HG03060 (cell line): ENCODE measurements around the gene DHDDS.
A peak's percentile ranks its signal among the peaks of the same experiment; 100 is the strongest.

ENCODE experiments used
- ATAC-seq: cut with Tn5 transposase; IDR thresholded peaks from one replicate; pipeline ENCODE4 v1.9.1; 2021; ENCODE audit warnings: low read depth, moderate number of reproducible peaks; ENCODE audit not compliant: unreplicated experiment

Gene DHDDS

DNA sequence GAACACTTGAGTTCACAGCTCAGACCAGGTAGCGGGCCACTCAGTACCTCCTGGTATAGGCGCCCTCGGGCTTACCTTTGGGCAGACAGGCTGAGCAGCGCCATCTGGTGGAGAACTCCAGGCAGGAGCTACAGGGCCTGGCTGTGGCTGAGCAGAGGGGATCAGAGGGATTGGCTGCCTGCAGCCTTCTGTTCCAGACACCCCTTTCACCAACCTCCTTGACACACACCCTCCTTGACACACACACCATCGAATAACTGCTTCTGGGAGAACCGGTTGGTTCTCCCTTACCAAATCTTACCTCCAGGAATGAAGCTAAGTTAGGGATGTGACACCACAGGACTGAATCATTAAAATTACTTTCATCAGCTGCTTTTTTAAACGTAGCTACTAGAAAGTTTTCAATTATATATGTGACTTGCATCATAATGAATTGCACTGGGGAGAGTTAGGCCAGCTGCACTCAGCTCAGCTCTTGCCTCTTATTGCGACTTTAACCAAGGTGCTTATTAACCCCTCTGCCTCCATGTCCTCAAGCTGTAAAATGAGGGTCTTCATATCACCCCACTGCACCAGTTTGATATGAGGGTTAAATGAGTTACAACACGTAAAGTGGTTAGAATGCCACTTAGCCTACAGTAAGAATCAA lies 14.9 kb upstream of the DHDDS start:
- no peak for ATAC-seq

DNA sequence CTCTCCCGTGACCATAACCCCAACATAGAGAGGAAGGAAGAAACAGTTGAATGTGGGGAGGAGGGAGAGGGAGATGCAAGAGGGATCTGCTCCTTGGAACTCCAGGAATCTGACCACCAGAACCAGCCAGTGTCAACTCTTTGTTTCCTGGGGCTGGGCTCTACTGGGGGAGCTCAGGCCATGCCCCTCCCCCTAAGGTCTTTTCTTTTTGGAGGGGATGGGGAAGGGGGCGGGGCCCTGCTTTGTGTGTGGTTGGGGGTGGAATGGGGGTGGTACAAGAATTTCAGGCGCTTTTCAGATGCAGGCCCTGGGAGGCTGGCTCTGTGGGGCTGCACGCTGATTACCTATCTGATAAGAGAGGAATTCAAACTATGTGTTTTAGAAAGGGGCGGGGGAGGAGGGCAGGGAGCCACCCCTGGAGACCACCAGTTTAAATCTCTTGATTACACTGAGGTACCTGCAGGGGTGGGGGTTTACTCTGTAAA lies 13.2 kb upstream of the DHDDS start:
- ATAC-seq = no peak

DNA sequence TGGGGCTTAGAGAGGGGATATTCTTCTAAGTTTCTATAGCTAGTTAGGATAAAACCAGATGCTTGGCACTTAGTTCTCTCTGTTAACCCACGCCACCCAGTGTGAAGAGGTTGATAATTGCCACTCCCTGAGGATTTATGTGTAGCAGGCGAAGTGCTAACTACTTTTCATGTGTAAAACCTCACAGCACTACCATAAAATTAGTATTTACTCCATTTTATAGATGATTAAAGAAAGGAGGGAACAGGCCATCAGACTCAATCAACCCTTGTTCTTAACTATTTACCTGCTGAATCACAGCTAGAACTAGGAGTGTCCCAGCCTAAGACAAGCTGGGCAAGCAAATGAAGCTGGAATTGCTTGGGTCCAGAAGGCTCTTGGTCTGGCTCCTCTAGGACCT lies 12.6 kb upstream of the DHDDS start:
- no peak for ATAC-seq

DNA sequence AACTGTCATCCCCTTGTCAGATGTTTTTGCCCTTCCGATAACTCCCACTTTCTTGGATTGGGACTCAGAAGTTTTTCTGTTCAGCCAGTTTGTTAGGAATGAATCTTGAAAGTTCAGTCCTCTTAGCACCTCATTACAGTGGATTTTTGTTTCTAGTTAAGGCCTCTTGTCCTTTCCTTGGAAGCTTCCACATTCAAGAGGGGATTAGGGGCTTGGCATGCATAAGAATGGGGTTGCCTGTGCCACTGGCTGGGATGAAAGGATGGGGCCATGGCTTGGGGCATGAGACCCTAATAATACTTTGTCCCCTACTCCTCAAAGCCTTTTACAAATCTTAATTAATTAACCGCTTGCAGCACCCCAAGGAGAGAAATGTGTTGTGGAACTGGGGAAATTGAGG lies 2.4 kb upstream of the DHDDS start:
- no peak for ATAC-seq

DNA sequence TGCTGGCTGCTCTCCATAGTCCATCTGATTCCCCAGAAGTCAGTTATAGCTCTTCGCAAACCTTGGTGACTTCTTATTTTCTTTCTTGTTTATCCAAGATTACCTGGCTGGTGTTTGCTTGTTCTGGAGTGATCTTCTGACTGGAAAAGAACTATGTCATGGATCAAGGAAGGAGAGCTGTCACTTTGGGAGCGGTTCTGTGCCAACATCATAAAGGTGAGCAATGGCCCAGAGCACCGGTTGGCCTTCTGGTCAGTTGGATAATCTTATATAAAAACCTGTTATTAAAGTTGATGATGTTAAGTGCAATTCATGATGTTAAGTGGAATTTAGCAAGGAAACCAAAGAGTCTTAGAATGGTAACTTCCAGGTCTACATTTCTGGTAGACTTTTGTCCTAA lies 672 bp downstream of the DHDDS start:
- ATAC-seq = no peak

DNA sequence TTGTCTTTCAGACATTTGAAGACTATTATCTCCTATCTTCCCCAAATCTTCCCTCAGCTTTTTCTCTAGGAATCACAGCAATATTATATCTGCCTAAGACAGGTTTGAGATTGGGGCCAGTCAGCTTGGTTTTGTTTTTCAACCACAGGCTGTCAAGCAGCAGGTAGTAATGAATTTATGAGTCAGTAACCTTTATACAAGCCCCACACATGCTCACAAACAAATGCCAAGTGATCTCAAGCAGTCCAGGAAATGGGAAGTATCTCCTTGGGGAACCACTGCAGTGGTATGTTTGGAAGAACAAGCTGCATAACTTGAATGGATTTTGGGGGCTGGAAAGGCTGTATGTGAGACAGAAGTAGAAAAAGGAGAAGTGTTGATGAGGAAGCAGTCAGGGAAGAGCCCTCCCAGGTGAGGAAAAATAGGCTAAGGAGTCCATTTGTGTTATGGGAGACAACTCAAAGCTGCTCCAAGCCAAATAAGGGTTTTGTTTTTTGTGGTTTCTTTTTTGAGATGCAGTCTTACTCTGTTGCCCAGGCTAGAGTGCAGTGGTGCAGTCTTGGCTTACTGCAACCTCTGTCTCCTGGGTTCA lies 2.1 kb downstream of the DHDDS start:
- ATAC-seq = no peak

DNA sequence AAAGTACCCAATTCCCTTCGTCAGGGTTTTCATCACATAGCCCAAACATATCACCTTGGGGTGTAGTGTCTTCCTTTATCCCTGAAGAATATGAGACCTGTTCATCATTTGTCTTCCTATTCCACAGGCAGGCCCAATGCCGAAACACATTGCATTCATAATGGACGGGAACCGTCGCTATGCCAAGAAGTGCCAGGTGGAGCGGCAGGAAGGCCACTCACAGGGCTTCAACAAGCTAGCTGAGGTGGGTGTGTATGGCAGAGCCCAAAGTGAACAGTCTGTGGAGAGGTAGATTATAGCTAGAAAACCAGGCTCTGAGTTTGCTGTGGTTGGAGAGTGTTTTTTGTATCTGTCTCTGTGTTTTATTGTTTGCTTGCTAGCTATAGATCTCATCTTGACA lies 5.9 kb downstream of the DHDDS start:
- ATAC-seq = no peak

DNA sequence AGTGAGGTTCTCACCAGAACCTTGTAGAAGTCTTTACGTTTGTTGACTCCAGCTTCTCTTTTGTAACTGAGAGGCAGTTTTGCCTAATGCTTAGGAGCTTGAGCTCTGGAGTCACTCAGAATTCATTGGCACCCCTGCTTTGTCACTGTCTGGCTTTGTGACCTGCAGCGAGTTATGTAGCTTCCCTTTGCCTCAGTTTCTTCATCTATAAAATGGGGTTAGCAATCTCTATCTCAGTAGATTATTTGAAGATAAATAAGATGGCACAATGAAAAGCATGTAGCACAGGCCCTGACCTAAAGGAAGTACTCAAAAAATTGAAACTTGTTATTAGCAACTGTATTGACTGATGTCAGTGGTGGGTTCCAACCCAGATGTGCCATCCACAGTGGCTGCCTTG lies 8.1 kb downstream of the DHDDS start:
- no peak for ATAC-seq

DNA sequence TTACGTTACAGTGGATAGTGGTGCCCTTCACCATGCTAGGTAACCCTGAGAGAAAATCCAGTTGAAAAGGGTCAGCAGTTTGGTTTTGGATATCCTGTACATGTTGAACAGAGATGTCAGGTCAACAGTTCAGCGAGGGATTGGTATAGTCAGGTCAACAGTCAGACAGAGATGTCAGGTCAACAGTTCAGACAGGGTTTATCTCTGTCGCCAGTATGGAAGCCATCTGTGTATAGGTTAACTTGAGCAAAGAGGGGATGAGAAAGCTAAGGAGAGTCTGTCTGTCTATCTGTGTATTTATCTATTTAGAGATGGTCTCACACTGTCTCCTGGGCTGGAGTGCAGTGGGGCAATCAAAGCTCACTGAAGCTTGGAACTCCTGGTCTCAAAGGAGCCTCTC lies 17.7 kb downstream of the DHDDS start:
- ATAC-seq = no peak

DNA sequence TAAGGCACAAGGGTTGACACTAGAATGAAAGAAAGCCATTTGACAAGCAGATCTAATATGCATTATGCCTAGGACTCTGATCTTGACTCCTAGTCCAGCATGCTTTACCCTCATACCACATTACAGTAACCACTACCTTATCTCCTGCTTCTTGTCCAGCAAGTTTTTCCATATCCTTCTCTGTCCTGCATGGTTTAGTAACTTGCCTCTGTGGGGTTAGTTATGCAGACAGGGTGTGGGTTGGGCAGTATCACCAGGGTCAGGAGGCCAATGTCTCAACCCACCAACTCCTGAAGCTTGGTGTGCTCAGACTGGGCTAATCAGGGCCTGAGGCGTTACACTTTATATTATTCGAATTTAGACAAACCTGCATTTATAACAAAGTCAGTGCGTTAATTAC lies 18.8 kb downstream of the DHDDS start:
- ATAC-seq = no peak

DNA sequence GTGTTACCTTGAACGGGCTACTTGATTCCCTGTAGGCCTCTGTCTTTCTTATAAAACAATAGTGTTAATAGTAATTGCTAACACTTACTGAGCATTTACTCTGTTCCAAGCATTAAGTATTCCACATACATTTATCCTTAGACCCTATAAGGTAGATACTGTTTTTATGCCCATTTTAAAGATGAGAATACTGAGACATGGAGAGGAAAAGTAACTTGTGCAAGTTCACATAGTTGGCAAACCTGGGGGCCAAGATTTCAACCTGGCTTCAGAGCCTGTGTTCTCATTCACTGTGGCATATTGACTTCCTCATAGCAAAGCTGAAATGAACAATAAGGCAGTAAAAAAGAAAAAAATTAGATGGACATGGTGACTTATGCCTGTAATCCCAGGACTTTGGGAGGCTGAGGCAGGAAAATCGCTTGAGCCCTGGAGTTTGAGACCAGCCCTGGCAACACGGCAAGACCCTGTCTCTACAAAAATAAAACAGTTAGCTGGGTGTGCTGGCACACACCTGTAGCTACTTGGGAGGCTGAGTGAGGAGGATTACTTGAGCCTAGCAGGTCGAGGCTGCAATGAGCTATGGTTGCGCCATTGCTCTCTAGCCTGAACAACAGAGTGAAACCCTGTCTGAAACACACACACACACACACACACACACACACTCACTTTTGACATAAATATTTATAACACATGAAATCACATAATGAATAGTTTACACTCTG lies 20.5 kb downstream of the DHDDS start:
- ATAC-seq = no peak

DNA sequence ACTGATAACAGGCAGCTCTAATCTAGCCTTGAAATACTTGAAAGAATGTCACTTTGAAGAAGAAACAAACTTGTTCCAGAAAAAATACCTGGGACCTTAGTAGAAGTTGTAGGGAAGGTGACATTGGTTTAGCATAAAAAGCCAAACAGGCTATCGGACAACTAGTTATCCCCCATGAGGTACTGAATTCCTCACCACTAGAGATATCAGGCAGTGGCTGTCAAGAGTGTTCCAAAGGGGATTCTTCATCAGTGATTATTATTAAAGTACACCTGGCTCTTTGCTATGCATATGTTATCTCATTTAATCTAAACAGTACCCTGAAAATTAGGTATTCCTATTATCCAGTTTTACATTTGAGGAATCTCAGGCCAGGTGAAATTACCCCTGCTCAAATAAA lies 27.0 kb downstream of the DHDDS start:
- no peak for ATAC-seq

DNA sequence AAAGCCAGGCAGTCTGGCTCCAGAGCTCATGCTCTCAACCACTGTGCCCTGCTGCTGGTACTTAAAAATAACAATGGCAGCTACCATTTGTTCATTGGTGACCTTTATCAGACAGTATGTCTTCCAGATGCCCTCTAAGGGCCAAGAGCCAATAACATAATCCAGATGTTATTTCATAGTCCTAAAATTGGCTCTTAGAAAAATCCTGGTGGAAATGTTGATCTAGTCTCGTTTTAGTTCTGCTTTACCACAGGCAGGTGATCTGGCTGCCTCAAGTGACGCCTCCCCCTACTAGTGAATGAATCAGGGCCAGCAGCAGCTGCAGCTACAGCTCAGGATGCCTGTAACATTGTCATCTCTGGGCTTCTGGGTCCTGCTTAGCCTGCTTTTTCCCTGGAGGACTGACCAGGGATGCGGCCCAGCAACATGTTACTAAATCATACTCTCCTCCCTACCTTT lies 27.5 kb downstream of the DHDDS start:
- ATAC-seq = no peak

DNA sequence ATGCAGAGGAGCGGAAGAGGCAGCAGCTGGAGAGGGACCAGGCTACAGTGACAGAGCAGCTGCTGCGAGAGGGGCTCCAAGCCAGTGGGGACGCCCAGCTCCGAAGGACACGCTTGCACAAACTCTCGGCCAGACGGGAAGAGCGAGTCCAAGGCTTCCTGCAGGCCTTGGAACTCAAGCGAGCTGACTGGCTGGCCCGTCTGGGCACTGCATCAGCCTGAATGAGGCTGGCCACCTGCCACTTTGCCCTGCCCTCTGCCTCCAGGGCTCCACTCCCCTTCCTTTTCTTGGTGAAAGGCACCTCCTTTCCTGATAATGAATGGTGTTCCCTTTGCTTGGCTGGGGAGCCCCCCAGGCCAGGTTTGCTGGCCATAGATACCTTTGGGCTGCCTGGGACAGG lies 36.8 kb downstream of the DHDDS start:
- ATAC-seq = no peak

DNA sequence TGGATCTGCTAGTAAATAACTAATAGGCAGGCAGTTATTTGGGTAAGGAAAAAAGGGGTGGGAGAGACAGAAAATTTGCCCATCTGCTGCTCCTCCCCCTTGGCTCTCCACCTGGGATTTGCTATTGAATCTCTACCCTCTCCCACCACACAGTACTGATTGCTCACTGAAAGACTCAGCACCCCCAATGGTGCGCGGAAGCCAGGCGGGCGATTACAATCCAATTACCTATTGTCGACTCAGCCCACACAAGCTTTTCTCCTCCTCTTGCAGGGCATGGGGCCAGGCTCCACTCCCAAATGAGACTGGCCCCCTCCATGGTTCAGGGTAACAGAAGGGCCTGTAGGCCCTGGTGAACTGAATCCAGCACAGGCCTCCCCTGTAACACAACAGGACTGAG lies 37.4 kb downstream of the DHDDS start:
- ATAC-seq = no peak

DNA sequence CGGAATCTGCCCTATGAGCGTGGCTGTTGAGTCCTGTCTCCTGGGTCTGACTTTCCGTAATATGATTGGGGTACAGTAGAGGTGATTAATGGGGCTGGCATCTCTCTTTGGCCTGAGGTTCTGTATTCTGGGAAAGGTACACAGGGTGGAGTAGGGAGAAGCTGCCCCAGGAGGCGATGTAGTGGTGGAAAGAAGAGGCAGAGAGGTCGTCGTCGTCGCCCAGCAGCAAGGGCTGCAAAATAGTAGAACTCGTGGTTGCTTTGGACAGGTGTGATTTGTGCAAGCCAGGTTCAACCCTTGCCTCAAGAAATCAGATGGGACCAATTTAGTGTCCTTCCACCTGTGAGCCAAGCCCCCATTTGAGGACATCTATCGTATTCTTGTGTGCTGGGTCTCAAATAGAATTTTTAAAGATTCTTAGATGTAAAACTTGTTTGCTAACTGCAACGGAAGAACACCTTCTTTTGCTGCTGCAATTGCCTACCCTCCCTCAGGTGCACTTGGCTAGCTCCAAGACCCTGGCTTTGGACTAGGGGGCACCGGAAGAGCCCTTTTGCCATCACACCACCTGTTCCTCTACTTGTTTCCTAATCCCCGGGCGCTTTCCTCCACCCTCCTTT lies 38.9 kb downstream of the DHDDS start:
- ATAC-seq = no peak

DNA sequence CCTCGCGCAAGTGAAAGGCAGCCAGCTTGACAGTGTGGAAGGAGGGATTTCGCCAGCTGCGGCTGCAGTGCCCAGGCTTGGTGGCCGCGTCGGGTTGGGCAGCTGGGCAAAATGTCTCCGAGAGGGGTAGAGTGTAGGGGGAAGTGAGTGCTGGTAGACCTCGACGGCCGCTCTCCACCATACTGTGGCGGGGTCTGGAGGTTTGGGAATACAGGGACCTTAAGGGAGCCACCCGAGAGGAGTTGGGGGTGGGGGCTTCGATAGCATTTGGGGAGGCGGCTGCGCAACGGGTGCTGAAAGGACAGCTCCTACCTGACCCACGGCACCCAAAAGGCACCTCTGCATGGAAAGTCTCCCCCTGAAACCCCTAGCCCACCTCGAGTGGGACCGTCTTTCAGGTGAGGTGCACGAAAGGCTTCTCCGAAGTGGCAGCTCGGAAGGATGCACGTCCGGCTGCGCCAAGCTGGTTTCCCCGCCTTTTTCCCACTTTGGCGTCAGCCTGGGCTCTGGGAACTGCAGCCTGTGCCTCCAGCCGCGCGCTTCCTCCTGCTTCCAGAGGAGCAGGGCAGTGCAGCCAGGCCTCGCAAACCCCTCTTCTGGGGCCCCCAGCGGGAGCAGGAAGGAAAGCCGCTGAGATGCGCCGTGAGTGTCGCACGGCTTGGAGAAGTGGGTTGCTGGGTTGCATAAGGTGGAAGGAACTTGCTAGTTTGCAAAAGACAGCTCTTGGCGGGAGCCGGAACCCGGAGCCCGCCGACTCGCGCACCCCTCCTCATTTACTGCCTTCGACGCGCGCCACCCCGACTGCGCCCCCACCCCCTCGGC lies 39.6 kb downstream of the DHDDS start:
- ATAC-seq = no peak

DNA sequence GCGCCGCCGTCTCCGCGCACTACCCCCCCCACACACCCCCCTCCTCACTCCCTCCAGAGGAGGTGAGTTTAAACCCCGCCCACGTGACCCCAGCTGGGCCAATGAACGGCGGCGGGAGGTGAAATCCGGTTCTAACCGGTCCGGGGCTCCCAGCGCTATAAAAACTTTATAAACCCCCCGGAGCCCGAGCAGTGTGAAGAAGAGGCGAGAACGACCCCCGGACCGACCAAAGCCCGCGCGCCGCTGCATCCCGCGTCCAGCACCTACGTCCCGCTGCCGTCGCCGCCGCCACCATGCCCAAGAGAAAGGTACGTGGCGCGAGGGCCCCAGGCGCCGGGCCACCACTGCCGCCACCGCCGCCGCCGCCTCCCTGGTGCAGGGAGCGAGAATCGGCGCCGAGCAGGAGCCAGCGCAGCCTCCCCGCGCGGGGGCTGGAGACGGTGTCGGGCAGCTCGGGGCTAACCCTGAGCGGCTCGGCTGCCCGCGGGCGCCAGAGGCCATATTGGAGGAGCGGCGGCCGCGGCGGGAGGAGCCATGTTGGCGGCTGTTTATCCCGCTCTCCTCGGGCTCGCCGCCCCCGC lies 40.3 kb downstream of the DHDDS start, which contains the start of gene HMGN2:
HMGN2 (plus strand) TSS at position 121 of the 581 bp plus-strand sequence; CDS start at position 294, 173 bp downstream.
- ATAC-seq = peak; percentile 25

DNA sequence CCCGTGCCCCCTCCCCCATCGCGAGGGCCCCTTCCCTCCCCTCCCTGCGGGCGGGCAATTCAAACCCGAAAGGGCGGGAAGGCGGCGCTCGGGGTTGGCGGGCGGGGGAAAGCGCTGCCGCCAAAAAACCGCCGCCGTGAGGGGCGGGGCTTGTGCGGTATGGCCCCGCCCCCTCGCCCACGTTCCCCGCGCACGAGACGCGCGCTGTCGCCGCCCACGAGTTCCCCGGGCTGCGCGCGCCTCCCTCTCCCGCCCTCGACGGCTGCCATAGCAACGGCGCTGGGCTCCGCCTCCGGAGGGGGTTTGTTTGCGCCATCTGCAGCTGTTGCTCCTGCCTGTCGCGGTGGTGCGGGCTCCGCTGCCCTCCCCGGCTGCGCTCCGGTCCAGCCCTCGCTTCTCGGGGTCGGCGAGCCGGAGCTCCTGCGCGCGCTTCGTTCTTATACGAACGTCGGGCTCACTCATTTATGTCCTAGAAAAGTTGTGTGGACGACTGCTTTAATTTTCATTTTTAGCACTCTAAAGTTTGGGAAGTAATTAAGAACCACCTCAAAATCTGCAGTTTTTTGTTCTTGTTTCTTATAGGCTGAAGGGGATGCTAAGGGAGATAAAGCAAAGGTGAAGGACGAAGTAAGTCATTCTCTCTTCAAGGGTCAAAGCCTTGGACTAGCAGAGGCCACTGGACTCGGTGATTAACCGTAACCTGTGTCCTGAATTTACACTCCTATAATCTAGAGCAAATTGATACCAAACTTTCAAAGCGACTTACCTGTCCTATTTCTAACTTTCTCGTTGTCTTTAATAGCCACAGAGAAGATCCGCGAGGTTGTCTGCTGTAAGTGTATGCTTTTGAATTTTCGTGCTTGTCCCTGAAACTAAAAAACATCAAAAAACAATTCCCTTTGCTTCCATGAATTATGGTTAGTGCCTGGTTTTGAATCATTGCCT lies 41.1 kb downstream of the DHDDS start:
- peak; percentile 67 for ATAC-seq
